Measurements from ENCODE around the gene CDHR3.
"Not testable (repeated sequence)": the region's sequence is repeated elsewhere in the genome, so short reads cannot be mapped to it uniquely, and the experiment has no call there.

CDHR3 gene

DNA sequence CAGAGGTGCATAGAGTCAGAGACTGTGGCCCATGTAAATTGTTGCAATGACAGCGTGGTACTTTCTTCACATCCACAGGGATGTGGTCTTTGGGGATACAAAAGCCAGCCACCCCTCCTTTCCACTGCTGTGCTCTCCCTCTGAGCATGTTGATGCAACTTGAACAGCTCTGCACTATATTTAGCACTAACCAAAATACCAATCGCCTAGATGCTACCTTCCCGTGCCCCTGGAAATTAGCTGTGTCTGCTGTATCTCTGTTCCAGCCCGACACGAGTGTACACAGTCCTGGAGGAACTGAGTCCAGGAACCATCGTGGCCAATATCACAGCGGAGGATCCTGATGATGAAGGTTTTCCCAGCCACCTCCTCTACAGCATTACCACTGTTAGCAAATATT is 38.1 kb downstream of the CDHR3 start:
- no peak overlapping the region for H3K4me3 ChIP-seq (ENCODE audit: low read depth, low read length)
- TF ChIP-seq, protein P1, sequence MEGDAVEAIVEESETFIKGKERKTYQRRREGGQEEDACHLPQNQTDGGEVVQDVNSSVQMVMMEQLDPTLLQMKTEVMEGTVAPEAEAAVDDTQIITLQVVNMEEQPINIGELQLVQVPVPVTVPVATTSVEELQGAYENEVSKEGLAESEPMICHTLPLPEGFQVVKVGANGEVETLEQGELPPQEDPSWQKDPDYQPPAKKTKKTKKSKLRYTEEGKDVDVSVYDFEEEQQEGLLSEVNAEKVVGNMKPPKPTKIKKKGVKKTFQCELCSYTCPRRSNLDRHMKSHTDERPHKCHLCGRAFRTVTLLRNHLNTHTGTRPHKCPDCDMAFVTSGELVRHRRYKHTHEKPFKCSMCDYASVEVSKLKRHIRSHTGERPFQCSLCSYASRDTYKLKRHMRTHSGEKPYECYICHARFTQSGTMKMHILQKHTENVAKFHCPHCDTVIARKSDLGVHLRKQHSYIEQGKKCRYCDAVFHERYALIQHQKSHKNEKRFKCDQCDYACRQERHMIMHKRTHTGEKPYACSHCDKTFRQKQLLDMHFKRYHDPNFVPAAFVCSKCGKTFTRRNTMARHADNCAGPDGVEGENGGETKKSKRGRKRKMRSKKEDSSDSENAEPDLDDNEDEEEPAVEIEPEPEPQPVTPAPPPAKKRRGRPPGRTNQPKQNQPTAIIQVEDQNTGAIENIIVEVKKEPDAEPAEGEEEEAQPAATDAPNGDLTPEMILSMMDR (IDR thresholded peaks at IDR 0.05; ENCODE audit: low read depth, low read length) = no peak
- no peak for DNase-seq (ENCODE audit: low read depth, low spot score)
- in situ Hi-C loops (cut with HindIII; ENCODE audit: low sequenced_read_pairs) = no loop called here

DNA sequence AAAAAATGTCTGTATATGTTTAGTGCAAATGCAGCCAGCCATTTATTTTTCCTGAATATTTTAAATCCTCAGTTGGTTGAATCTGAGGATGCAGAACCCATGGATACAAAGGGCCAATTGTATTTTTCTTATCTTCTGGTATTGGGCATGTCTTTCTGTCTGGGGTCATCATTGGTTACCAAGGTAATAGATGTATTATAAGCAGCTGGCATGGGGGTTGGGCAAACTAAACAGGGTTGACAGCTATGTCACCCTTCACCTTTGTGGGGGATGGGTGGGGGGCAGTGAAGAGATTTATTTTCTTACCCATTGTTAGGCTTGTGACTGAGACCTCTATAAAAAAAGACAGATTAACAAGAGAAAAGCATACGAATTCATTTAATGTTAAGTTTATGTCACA is 38.8 kb downstream of the CDHR3 start:
- DNase-seq (ENCODE audit: low read depth, low spot score) = no peak
- H3K4me3 ChIP-seq (ENCODE audit: low read depth, low read length) = no peak overlapping the region
- TF ChIP-seq, protein P1 (IDR thresholded peaks at IDR 0.05; ENCODE audit: low read depth, low read length) = no peak
- in situ Hi-C loops (cut with HindIII; ENCODE audit: low sequenced_read_pairs) = no loop called here

DNA sequence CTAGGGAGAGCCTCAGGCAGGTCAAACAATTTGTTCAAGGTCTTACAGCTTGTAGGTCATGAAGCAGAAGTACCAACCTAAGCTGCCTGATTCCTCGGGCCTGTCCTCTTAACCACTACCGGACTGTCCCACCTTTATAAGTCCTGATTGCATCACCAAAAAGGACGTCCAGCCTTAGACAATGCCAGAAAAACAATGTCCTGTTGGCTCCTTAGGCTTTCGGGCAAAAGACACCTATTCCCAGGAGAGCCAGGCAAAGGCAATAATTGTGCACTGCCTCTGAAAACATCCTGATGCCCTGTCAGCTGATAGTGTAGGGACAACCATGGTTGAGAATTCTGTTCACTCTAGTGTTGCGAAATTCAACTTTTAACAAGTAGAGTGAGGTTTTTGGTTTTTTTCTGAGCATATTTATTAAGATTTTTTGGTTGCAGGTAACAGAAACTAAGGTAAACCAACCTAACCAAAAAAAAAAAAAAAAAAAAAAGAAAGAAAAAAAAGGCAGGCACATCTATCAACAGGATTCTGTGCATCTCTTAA is 40.5 kb downstream of the CDHR3 start:
- in situ Hi-C loops (cut with HindIII; ENCODE audit: low sequenced_read_pairs) = no loop called here
- TF ChIP-seq, protein P1 (IDR thresholded peaks at IDR 0.05; ENCODE audit: low read depth, low read length) = no peak
- H3K4me3 ChIP-seq (ENCODE audit: low read depth, low read length) = no peak overlapping the region
- no peak for DNase-seq (ENCODE audit: low read depth, low spot score)

DNA sequence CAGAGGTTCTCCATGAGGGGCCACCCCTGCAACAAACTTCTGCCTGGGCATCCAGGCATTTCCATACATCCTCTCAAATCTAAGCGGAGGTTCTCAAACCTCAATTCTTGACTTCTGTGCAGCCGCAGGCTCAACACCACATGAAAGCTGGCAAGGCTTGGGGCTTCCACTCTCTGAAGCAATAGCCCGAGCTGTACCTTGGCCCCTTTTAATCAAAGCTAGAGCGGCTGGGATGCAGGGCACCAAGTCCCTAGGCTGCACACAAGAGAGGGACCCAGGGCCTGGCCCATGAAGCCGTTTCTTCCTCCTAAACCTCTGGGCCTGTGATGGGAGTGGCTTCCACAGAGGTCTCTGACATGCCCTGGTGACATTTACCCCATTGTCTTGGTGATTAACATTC is 43.8 kb downstream of the CDHR3 start:
- DNase-seq (ENCODE audit: low read depth, low spot score) = no peak
- H3K4me3 ChIP-seq (ENCODE audit: low read depth, low read length) = no peak overlapping the region
- TF ChIP-seq, protein P1 (IDR thresholded peaks at IDR 0.05; ENCODE audit: low read depth, low read length) = no peak
- in situ Hi-C loops (cut with HindIII; ENCODE audit: low sequenced_read_pairs) = no loop called here

DNA sequence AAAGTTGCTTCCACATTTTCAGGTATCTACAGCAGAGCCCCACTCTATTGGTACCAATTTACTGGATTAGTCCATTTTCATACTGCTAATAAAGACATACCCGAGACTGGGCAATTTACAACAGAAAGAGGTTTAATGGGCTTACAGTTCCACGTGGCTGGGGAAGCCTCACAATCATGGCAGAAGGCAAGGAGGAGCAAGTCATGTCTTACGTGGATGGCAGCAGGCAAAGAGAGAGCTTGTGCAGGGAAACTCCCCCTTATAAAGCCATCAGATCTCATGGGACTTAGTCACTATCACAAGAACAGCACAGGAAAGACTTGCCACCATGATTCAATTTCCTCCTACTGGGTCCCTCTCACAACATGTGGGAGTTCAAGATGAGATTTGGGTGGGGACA is 44.7 kb downstream of the CDHR3 start:
- in situ Hi-C loops (cut with HindIII; ENCODE audit: low sequenced_read_pairs); DNase-seq (ENCODE audit: low read depth, low spot score): not testable (repeated sequence)

DNA sequence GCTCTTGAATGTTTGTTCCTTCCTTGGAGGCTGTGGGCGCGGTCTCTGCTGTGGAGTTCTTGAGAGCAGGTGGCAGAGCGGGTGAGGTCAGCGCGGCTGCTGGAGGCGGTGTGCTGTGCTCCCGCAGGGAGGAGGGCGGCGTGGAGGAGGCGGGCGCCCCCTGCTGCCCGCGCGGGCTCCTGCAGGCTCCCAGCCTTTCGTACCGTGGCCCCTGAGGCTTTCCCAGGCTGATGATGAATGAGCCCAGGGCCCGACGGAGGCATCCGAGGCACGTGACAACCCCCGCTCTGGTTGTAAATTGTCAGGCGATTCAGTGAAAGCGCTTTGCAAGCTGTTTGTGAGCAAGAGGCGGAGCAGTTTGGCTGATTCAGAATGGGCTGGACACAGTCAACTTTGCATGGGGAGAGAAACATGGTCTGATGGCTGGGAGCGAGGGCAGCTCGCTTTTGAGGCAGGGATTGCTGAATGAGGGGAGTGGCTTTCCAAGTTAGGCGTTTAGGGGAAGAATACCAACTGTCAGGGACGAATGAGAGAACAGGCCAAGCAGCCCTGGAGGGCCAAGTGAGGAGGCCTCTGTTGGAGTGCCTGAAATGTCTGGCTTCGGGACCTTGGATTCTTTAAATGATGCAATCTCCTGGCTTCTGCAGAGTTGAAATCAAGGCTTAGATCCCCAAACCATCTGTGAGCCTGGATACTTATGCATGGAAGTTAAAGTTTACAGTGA is 46.6 kb downstream of the CDHR3 start:
- in situ Hi-C loops (cut with HindIII; ENCODE audit: low sequenced_read_pairs) = no loop called here
- TF ChIP-seq, protein P1 (IDR thresholded peaks at IDR 0.05; ENCODE audit: low read depth, low read length) = peak; percentile 94

More for the DNA sequence above, 44.7 kb downstream of the CDHR3 start:
- H3K4me3 ChIP-seq (ENCODE audit: low read depth, low read length) = not testable (repeated sequence)

DNA sequence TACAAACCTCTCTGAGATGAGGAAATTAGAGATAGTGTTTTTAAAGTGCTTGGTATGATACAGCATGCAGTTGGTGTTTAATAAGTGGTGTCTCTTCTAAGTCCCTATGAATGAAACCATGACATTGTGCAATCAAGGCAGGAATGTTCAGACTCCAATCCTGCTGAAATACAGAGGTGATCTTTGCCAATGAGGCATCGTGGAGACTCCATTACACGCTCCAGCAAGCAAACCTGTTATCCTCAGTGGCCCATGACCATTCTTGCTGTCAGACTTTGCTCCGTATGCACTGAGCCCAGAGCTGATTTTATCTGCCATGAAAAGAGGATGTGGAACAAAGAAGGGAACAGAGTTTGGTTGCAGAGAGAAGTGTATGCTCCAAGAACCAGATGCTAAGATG is 47.3 kb downstream of the CDHR3 start:
- peak; percentile 8 for DNase-seq (ENCODE audit: low read depth, low spot score)

More for the DNA sequence above, 46.6 kb downstream of the CDHR3 start:
- no peak overlapping the region for H3K4me3 ChIP-seq (ENCODE audit: low read depth, low read length)
- peak; percentile 94 for DNase-seq (ENCODE audit: low read depth, low spot score)

More for the DNA sequence above, 47.3 kb downstream of the CDHR3 start:
- H3K4me3 ChIP-seq (ENCODE audit: low read depth, low read length) = no peak overlapping the region
- in situ Hi-C loops (cut with HindIII; ENCODE audit: low sequenced_read_pairs) = no loop called here
- TF ChIP-seq, protein P1 (IDR thresholded peaks at IDR 0.05; ENCODE audit: low read depth, low read length) = no peak
